Stimulated activated naive CD8-positive, alpha-beta T cell treated with anti-CD3 and anti-CD28 coated beads, Interleukin-15, amount 100 ng/mL, for 72 hours (primary cell): ENCODE measurements around the gene LRRC8B.

ENCODE experiments used
- ATAC-seq: fragments of 150-1000 bp; cut with Tn5 transposase; 2 replicates; pipeline ENCODE4 v1.10.0; 2021; ENCODE audit warnings: mild to moderate bottlenecking, moderate library complexity
- DNase-seq, 2 donors: peaks; one replicate each; pipeline ENCODE4 v3.0.0; 2021 to 2022
- H3K27ac Mint-ChIP-seq, 2 donors: one replicate each; pipeline ENCODE4 v1.8.0; 2022; ENCODE audit warnings: mild to moderate bottlenecking in 2 of 2, mixed read lengths in 2 of 2, moderate library complexity in 2 of 2
- H3K27me3 Mint-ChIP-seq: one replicate; pipeline ENCODE4 v1.8.0; 2022; ENCODE audit warnings: mixed read lengths
- H3K4me1 Mint-ChIP-seq: one replicate; pipeline ENCODE4 v1.8.0; 2022; ENCODE audit warnings: mild to moderate bottlenecking, mixed read lengths
- H3K4me3 Mint-ChIP-seq, 2 donors: one replicate each; pipeline ENCODE4 v1.8.0; 2022; ENCODE audit warnings: mild to moderate bottlenecking in 2 of 2, mixed read lengths in 2 of 2, moderate library complexity in 1 of 2
- H3K9me3 Mint-ChIP-seq, 2 donors: one replicate each; pipeline ENCODE4 v1.8.0; 2022; ENCODE audit warnings: mixed read lengths in 2 of 2

Gene LRRC8B

GRCh38 chr1:89633800-89634625, 109.4 kb downstream of the LRRC8B start:
- peak overlapping the region; percentile 93 to 94 for H3K4me3 Mint-ChIP-seq
- H3K4me1 Mint-ChIP-seq: peaks cover 70% of the 10 kb centered on the region
- no peaks in the 10 kb centered on the region for H3K9me3 Mint-ChIP-seq
- H3K27ac Mint-ChIP-seq: peak overlapping the region; percentile 93 to 96
- H3K27me3 Mint-ChIP-seq: no peaks in the 10 kb centered on the region
- ATAC-seq (no peak), DNase-seq (peak in 1 of 2 donors; percentile 26)

GRCh38 chr1:89635825-89636815, 111.5 kb downstream of the LRRC8B start:
- ATAC-seq (peak; percentile 45), DNase-seq (no peak)
- Mint-ChIP-seq H3K27me3 (no peaks in the 10 kb centered on the region), H3K27ac (peak overlapping the region; percentile 63 to 94), H3K9me3 (no peaks in the 10 kb centered on the region), H3K4me3 (peak overlapping the region; percentile 52 to 60), H3K4me1 (peaks cover 67% of the 10 kb centered on the region)

GRCh38 chr1:89637496-89637895, 112.9 kb downstream of the LRRC8B start:
- H3K4me1 Mint-ChIP-seq: peaks cover 64% of the 10 kb centered on the region
- ATAC-seq (no peak), DNase-seq (no peak)
- H3K27ac Mint-ChIP-seq: peak overlapping the region in 1 of 2 donors; percentile 32
- no peaks in the 10 kb centered on the region for H3K9me3 Mint-ChIP-seq
- H3K27me3 Mint-ChIP-seq: no peaks in the 10 kb centered on the region
- H3K4me3 Mint-ChIP-seq: peak overlapping the region; percentile 16 to 60

GRCh38 chr1:89640440-89640839, 115.8 kb downstream of the LRRC8B start:
- DNase-seq (no peak), ATAC-seq (no peak)
- Mint-ChIP-seq H3K9me3 (peaks cover 5 to 8% of the 10 kb centered on the region in 2 donors), H3K4me3 (no peak overlapping the region), H3K27me3 (no peaks in the 10 kb centered on the region), H3K27ac (no peak overlapping the region), H3K4me1 (peaks cover 82% of the 10 kb centered on the region)

- Mint-ChIP-seq H3K27me3 (no peaks in the 10 kb centered on the region), H3K9me3 (peaks cover 9 to 15% of the 10 kb centered on the region in 2 donors), H3K4me3 (no peak overlapping the region), H3K27ac (peak overlapping the region in 1 of 2 donors; percentile 59), H3K4me1 (peaks cover 68% of the 10 kb centered on the region)
- ATAC-seq (no peak), DNase-seq (no peak)
Observed at GRCh38 chr1:89641781-89642180, 117.2 kb downstream of the LRRC8B start.

- H3K4me1 Mint-ChIP-seq: peaks cover 55% of the 10 kb centered on the region
- no peaks in the 10 kb centered on the region for H3K27me3 Mint-ChIP-seq
- H3K27ac Mint-ChIP-seq: peak overlapping the region in 1 of 2 donors; percentile 13
- DNase-seq (no peak), ATAC-seq (no peak)
- no peak overlapping the region for H3K4me3 Mint-ChIP-seq
- peaks cover 12 to 15% of the 10 kb centered on the region in 2 donors for H3K9me3 Mint-ChIP-seq
Observed at GRCh38 chr1:89643577-89643976, 118.9 kb downstream of the LRRC8B start.

- no peak overlapping the region for H3K4me3 Mint-ChIP-seq
- ATAC-seq: no peak
- no peaks in the 10 kb centered on the region for H3K27me3 Mint-ChIP-seq
- H3K9me3 Mint-ChIP-seq: peaks cover 12 to 15% of the 10 kb centered on the region in 2 donors
- DNase-seq: no peak
- H3K4me1 Mint-ChIP-seq: peaks cover 57% of the 10 kb centered on the region
- H3K27ac Mint-ChIP-seq: no peak overlapping the region
Observed at GRCh38 chr1:89644119-89644814, 119.6 kb downstream of the LRRC8B start.

GRCh38 chr1:89646259-89646658, 121.6 kb downstream of the LRRC8B start:
- peaks cover 12 to 15% of the 10 kb centered on the region in 2 donors for H3K9me3 Mint-ChIP-seq
- no peak overlapping the region for H3K27ac Mint-ChIP-seq
- H3K4me3 Mint-ChIP-seq: no peak overlapping the region

More at GRCh38 chr1:89646259-89646658, 121.6 kb downstream of the LRRC8B start:
- ATAC-seq: no peak
- peaks cover 61% of the 10 kb centered on the region for H3K4me1 Mint-ChIP-seq
- H3K27me3 Mint-ChIP-seq: no peaks in the 10 kb centered on the region
- no peak for DNase-seq
